ENCODE measurements around the gene MICAL2.

DNA sequence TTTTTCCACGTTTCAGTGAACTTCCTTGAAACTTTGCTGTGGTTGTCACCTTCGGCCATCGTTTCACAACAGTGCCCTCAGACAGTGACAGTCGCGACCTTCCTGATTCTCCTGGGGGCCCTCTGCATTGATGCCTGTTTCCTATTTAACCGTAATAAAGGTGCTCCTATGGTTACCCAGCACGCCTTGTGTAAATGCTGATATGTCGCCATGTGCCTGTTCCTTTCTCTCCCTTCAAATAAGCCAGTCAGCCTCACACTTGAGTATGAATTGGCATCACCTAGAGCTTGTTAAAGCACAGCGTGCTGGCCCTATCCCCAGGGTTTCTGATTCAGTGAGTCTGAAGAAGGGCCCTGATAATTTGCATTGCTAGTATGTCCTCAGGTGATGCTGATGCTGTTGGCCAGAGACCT lies 104.8 kb downstream of the MICAL2 start:
- TF ChIP-seq, protein P1, sequence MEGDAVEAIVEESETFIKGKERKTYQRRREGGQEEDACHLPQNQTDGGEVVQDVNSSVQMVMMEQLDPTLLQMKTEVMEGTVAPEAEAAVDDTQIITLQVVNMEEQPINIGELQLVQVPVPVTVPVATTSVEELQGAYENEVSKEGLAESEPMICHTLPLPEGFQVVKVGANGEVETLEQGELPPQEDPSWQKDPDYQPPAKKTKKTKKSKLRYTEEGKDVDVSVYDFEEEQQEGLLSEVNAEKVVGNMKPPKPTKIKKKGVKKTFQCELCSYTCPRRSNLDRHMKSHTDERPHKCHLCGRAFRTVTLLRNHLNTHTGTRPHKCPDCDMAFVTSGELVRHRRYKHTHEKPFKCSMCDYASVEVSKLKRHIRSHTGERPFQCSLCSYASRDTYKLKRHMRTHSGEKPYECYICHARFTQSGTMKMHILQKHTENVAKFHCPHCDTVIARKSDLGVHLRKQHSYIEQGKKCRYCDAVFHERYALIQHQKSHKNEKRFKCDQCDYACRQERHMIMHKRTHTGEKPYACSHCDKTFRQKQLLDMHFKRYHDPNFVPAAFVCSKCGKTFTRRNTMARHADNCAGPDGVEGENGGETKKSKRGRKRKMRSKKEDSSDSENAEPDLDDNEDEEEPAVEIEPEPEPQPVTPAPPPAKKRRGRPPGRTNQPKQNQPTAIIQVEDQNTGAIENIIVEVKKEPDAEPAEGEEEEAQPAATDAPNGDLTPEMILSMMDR (IDR thresholded peaks at IDR 0.05) = no peak
- no peak for TF ChIP-seq POLR2A (IDR thresholded peaks at IDR 0.05)
